ENCODE measurements around the gene GID4. TPM values are rescaled to one million over a fixed set of nuclear protein-coding genes. Genes with fewer than 3 reads are reported as not detected.

GID4 gene
- total and polyA plus RNA-seq, 4 donors = 7.5 to 14.1 (median 9.8) TPM

DNA sequence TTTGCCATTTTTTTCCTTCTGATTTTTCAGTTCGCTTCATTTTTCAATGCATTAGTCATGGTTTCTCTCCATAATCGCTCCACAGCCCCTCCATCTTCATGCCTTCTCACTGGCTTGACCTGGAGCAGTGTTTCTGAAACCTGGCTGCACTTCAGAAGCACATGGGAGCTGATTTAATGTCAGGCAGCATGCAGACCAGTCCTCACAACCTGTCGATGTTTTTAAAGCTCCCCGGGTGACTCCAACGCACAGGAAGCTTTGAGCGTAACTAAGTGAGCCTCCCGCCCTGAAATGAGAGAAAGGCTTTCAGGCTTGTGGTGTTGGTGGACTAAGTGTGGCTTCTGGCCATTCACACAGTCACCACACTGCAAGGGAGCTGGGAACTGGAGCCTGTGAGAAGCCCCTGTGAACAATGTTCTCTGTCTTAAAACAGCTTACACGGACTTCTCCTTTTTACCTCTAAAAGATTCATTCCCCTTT is 31.7 kb downstream of the GID4 start:
- Histone ChIP-seq H3K4me1 (ENCODE audit: control insufficient read depth in 1 of 2, insufficient read depth in 2 of 2, low read length in 2 of 2) (no peaks in the 10 kb centered on the region), H3K27ac (ENCODE audit: low read depth in 1 of 2, low read length in 2 of 2) (no peak overlapping the region), H3K9me3 (ENCODE audit: control insufficient read depth, low read length) (no peaks in the 10 kb centered on the region), H3K36me3 (ENCODE audit: control insufficient read depth in 1 of 2, insufficient read depth in 2 of 2, low read length in 1 of 2) (peaks cover 0 to 2% of the 10 kb centered on the region in 2 donors), H3K4me3 (ENCODE audit: low read length in 2 of 2) (peak overlapping the region in 1 of 2 donors; percentile 32), H3K27me3 (ENCODE audit: control insufficient read depth in 1 of 2, insufficient read depth in 2 of 2, low read length in 1 of 2) (no peaks in the 10 kb centered on the region)
- ATAC-seq (ENCODE audit: low FRiP score) = no peak
- no peak for DNase-seq
- intact Hi-C loops (cut with DNase I) = no loop called here
- 2% methylated on average over 8 of the region's 8 CpGs for WGBS, 2 donors

GRCh38 chr17:18071751-18072150 is 32.5 kb downstream of the GID4 start:
- Histone ChIP-seq H3K36me3 (ENCODE audit: control insufficient read depth in 1 of 2, insufficient read depth in 2 of 2, low read length in 1 of 2) (no peaks in the 10 kb centered on the region), H3K9me3 (ENCODE audit: control insufficient read depth, low read length) (no peaks in the 10 kb centered on the region), H3K27me3 (ENCODE audit: control insufficient read depth in 1 of 2, insufficient read depth in 2 of 2, low read length in 1 of 2) (no peaks in the 10 kb centered on the region), H3K27ac (ENCODE audit: low read depth in 1 of 2, low read length in 2 of 2) (no peak overlapping the region), H3K4me3 (ENCODE audit: low read length in 2 of 2) (no peak overlapping the region), H3K4me1 (ENCODE audit: control insufficient read depth in 1 of 2, insufficient read depth in 2 of 2, low read length in 2 of 2) (no peaks in the 10 kb centered on the region)
- ATAC-seq (ENCODE audit: low FRiP score) (no peak), DNase-seq (no peak)
- intact Hi-C loops (cut with DNase I) = no loop called here

DNA sequence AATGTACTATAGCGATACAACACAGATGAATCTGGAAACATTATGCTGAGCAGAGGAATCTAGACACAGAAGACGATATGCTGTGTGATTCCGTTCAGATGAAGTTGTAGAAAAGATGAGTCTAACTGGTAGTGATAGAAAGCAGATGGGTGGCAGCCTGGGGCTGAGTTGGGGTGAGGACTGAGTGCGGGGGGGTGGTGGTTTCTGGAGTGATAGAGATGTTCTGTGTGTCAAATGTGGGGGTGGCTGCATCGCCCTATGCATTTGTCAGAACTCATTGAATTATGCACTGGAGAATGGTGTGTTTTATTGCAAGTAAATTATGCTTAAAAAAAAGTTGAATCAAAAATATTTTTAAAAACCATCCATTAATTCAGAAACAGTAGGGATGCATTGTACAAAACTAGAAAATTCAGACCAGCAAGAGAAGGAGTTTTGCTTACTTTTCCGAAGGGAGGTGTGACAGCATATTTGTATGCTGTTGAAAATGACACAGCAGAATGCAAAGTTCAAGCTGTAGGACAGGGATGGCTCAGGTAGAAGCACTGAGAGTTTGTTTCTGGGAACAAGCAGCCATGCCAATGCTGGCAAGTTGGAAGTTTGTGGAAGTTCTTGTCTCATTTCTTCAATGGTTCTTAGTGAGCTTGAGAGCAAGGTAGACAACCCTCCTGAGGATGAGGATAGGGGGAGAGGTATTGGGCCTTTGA is 35.5 kb downstream of the GID4 start:
- intact Hi-C loops (cut with DNase I) = no loop called here
- no peak for DNase-seq

GRCh38 chr17:18076936-18077335 is 37.7 kb downstream of the GID4 start:
- Histone ChIP-seq H3K4me3 (ENCODE audit: low read length in 2 of 2) (no peak overlapping the region), H3K36me3 (ENCODE audit: control insufficient read depth in 1 of 2, insufficient read depth in 2 of 2, low read length in 1 of 2) (no peaks in the 10 kb centered on the region), H3K27me3 (ENCODE audit: control insufficient read depth in 1 of 2, insufficient read depth in 2 of 2, low read length in 1 of 2) (no peaks in the 10 kb centered on the region), H3K9me3 (ENCODE audit: control insufficient read depth, low read length) (no peaks in the 10 kb centered on the region), H3K27ac (ENCODE audit: low read depth in 1 of 2, low read length in 2 of 2) (no peak overlapping the region), H3K4me1 (ENCODE audit: control insufficient read depth in 1 of 2, insufficient read depth in 2 of 2, low read length in 2 of 2) (no peaks in the 10 kb centered on the region)
- WGBS, 2 donors = 73 to 76% methylated on average over 7 of the region's 7 CpGs
- ATAC-seq (ENCODE audit: low FRiP score) (no peak), DNase-seq (no peak)
- intact Hi-C loops (cut with DNase I) = no loop called here

More for the DNA sequence above, 35.5 kb downstream of the GID4 start:
- H3K4me1 ChIP-seq (ENCODE audit: control insufficient read depth in 1 of 2, insufficient read depth in 2 of 2, low read length in 2 of 2) = no peaks in the 10 kb centered on the region
- no peak overlapping the region for H3K27ac ChIP-seq (ENCODE audit: low read depth in 1 of 2, low read length in 2 of 2)
- no peak overlapping the region for H3K4me3 ChIP-seq (ENCODE audit: low read length in 2 of 2)
- H3K27me3 ChIP-seq (ENCODE audit: control insufficient read depth in 1 of 2, insufficient read depth in 2 of 2, low read length in 1 of 2) = no peaks in the 10 kb centered on the region
- no peaks in the 10 kb centered on the region for H3K36me3 ChIP-seq (ENCODE audit: control insufficient read depth in 1 of 2, insufficient read depth in 2 of 2, low read length in 1 of 2)
- H3K9me3 ChIP-seq (ENCODE audit: control insufficient read depth, low read length) = no peaks in the 10 kb centered on the region
- 84 to 85% methylated on average over 6 of the region's 6 CpGs for WGBS, 2 donors
- no peak for ATAC-seq (ENCODE audit: low FRiP score)

- intact Hi-C loops (cut with DNase I) = no loop called here
- no peaks in the 10 kb centered on the region for H3K36me3 ChIP-seq (ENCODE audit: control insufficient read depth in 1 of 2, insufficient read depth in 2 of 2, low read length in 1 of 2)
- H3K4me1 ChIP-seq (ENCODE audit: control insufficient read depth in 1 of 2, insufficient read depth in 2 of 2, low read length in 2 of 2) = no peaks in the 10 kb centered on the region
- ATAC-seq (ENCODE audit: low FRiP score) (no peak), DNase-seq (no peak)
- no peak overlapping the region for H3K4me3 ChIP-seq (ENCODE audit: low read length in 2 of 2)
- no peaks in the 10 kb centered on the region for H3K27me3 ChIP-seq (ENCODE audit: control insufficient read depth in 1 of 2, insufficient read depth in 2 of 2, low read length in 1 of 2)
- WGBS, 2 donors = 74 to 82% methylated on average over 4 of the region's 4 CpGs
- no peak overlapping the region for H3K27ac ChIP-seq (ENCODE audit: low read depth in 1 of 2, low read length in 2 of 2)
- no peaks in the 10 kb centered on the region for H3K9me3 ChIP-seq (ENCODE audit: control insufficient read depth, low read length)
Observed at GRCh38 chr17:18079543-18079942, 40.3 kb downstream of the GID4 start.

- no peak overlapping the region for H3K4me3 ChIP-seq (ENCODE audit: low read length in 2 of 2)
- H3K9me3 ChIP-seq (ENCODE audit: control insufficient read depth, low read length) = no peaks in the 10 kb centered on the region
- no peak for ATAC-seq (ENCODE audit: low FRiP score)
- H3K27ac ChIP-seq (ENCODE audit: low read depth in 1 of 2, low read length in 2 of 2) = no peak overlapping the region
- H3K27me3 ChIP-seq (ENCODE audit: control insufficient read depth in 1 of 2, insufficient read depth in 2 of 2, low read length in 1 of 2) = no peaks in the 10 kb centered on the region
- no peak for DNase-seq
- WGBS, 2 donors = 87% methylated on average over 4 of the region's 4 CpGs
- no peaks in the 10 kb centered on the region for H3K36me3 ChIP-seq (ENCODE audit: control insufficient read depth in 1 of 2, insufficient read depth in 2 of 2, low read length in 1 of 2)
- intact Hi-C loops (cut with DNase I) = no loop called here
- no peaks in the 10 kb centered on the region for H3K4me1 ChIP-seq (ENCODE audit: control insufficient read depth in 1 of 2, insufficient read depth in 2 of 2, low read length in 2 of 2)
Observed at GRCh38 chr17:18084256-18084655, 45.0 kb downstream of the GID4 start.

- Histone ChIP-seq H3K9me3 (ENCODE audit: control insufficient read depth, low read length) (no peaks in the 10 kb centered on the region), H3K4me1 (ENCODE audit: control insufficient read depth in 1 of 2, insufficient read depth in 2 of 2, low read length in 2 of 2) (no peaks in the 10 kb centered on the region), H3K4me3 (ENCODE audit: low read length in 2 of 2) (peak within 1 kb of the TSS; percentile 86 to 87), H3K36me3 (ENCODE audit: control insufficient read depth in 1 of 2, insufficient read depth in 2 of 2, low read length in 1 of 2) (no peaks in the 10 kb centered on the region), H3K27ac (ENCODE audit: low read depth in 1 of 2, low read length in 2 of 2) (peak within 1 kb of the TSS in 1 of 2 donors; percentile 6), H3K27me3 (ENCODE audit: control insufficient read depth in 1 of 2, insufficient read depth in 2 of 2, low read length in 1 of 2) (no peaks in the 10 kb centered on the region)
- intact Hi-C loops (cut with DNase I) = loop anchor here in 1 of 2 donors (5.0 kb wide), 1 partner anchor 94 kb away; the partner anchor contains the start of gene ALKBH5
- WGBS, 2 donors = 1% methylated on average over 50 to 52 of the region's 52 CpGs
- ATAC-seq (ENCODE audit: low FRiP score) (peak; percentile 98), DNase-seq (peak; percentile 94 to 97)
Observed at GRCh38 chr17:18087610-18088491, 48.6 kb downstream of the GID4 start, which contains the start of gene DRG2. Gene DRG2 (plus strand): TSS chr17:18087948. CDS start chr17:18088024, 76 bp downstream.

DNA sequence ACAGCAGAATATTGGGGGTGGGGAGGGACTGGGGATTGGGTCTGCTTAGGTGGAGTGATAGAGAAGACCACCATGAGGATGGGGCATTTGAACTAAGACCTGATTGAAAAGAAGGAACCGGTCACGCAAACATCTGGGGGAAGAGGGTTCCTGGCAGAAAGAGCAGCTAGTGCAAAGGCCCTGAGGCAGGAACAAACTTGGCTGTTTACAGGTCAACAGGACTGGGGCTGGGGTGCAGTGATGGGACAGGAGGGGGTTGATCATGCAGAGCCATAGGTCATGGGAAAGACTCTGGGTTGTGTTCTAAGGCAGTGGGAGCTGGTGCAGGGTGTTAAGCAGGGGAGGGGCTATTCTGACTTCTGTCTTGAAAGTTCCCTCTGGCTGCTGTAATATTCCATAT is 50.4 kb downstream of the GID4 start:
- no peaks in the 10 kb centered on the region for H3K9me3 ChIP-seq (ENCODE audit: control insufficient read depth, low read length)
- no peak overlapping the region for H3K4me3 ChIP-seq (ENCODE audit: low read length in 2 of 2)
- H3K27me3 ChIP-seq (ENCODE audit: control insufficient read depth in 1 of 2, insufficient read depth in 2 of 2, low read length in 1 of 2) = no peaks in the 10 kb centered on the region
- no peak for ATAC-seq (ENCODE audit: low FRiP score)
- intact Hi-C loops (cut with DNase I) = loop anchor here in 1 of 2 donors (5.0 kb wide), 1 partner anchor 93 kb away; the partner anchor contains the start of gene ALKBH5
- no peak overlapping the region for H3K27ac ChIP-seq (ENCODE audit: low read depth in 1 of 2, low read length in 2 of 2)
- H3K4me1 ChIP-seq (ENCODE audit: control insufficient read depth in 1 of 2, insufficient read depth in 2 of 2, low read length in 2 of 2) = no peaks in the 10 kb centered on the region
- WGBS, 2 donors = 98% methylated on average over 2 of the region's 2 CpGs
- H3K36me3 ChIP-seq (ENCODE audit: control insufficient read depth in 1 of 2, insufficient read depth in 2 of 2, low read length in 1 of 2) = no peaks in the 10 kb centered on the region
- no peak for DNase-seq

Data from aorta (tissue), 5 donors.